Measurements from ENCODE around the gene WNK2.
A peak's percentile ranks its signal among the peaks of the same experiment; 100 is the strongest.

The WNK2 gene

DNA sequence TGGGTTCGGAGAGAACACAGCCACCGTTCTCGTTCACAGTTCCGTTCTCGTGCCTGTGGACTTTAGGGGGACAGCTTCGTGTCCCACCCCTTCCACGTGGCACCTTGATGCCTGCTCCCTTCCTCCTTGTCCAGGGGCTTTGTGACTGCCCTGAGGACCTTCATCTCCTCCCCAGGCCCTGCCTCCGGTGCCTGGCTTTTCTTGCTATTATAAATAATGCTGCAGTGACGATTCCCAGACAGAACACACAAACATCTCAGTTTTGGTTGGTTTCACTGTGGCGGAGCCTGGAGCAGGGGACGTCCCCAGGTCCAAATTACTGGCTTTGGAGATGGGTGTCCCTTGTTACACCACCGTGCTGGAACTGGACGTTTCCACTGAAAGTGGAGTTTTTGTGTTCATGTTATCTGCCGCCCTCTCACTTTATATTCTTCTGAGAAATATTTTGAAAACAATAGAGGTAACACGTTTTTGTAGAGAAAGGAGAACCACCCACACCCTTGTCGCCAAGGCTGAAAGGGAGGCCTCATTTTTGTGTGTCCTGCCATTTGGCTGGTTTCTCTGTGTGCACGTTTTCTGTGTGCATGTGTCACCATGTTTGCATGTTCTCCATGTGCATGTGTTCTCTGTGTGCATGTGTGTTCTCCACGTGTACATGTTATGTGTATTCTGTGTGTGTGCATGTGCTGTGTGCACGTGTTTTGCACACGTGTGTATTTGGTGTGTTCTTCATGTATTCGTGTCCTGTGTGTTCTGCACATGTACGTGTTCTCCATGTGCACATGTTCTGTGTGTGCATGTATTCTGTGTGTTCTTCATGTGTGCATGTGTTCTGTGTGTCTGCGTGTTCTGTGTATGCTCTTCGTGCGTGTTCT lies 24.2 kb downstream of the WNK2 start:
- DNase-seq (ENCODE audit: low read depth), result no peak
- TF ChIP-seq, protein P1, sequence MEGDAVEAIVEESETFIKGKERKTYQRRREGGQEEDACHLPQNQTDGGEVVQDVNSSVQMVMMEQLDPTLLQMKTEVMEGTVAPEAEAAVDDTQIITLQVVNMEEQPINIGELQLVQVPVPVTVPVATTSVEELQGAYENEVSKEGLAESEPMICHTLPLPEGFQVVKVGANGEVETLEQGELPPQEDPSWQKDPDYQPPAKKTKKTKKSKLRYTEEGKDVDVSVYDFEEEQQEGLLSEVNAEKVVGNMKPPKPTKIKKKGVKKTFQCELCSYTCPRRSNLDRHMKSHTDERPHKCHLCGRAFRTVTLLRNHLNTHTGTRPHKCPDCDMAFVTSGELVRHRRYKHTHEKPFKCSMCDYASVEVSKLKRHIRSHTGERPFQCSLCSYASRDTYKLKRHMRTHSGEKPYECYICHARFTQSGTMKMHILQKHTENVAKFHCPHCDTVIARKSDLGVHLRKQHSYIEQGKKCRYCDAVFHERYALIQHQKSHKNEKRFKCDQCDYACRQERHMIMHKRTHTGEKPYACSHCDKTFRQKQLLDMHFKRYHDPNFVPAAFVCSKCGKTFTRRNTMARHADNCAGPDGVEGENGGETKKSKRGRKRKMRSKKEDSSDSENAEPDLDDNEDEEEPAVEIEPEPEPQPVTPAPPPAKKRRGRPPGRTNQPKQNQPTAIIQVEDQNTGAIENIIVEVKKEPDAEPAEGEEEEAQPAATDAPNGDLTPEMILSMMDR (conservative IDR thresholded peaks at IDR 0.05; ENCODE audit: low read depth, low read length), result no peak
- peak overlapping the region; percentile 19 for H3K4me3 ChIP-seq (ENCODE audit: low read length)

DNA sequence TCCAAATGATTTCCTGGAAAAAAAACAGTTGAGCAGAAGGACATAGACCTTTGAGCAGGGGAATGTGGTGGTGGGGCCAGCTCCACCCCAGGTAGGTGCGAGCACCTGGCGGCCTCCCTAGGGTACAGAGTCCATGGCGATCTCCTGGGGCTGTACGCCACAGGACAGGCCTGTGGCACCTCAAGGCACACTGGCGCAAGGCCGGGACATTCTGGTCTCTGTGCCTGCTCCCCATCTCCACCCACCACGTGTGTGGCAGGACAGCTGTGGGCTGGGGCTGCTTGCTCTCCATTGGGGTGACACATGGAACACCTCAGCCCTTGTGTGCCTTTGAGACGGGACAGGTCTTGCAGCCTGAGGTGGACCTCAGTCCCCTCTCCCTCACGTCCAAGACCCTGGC lies 25.2 kb downstream of the WNK2 start:
- no peak for DNase-seq (ENCODE audit: low read depth)
- TF ChIP-seq, protein P1 (conservative IDR thresholded peaks at IDR 0.05; ENCODE audit: low read depth, low read length), result no peak
- H3K4me3 ChIP-seq (ENCODE audit: low read length), result no peak overlapping the region

DNA sequence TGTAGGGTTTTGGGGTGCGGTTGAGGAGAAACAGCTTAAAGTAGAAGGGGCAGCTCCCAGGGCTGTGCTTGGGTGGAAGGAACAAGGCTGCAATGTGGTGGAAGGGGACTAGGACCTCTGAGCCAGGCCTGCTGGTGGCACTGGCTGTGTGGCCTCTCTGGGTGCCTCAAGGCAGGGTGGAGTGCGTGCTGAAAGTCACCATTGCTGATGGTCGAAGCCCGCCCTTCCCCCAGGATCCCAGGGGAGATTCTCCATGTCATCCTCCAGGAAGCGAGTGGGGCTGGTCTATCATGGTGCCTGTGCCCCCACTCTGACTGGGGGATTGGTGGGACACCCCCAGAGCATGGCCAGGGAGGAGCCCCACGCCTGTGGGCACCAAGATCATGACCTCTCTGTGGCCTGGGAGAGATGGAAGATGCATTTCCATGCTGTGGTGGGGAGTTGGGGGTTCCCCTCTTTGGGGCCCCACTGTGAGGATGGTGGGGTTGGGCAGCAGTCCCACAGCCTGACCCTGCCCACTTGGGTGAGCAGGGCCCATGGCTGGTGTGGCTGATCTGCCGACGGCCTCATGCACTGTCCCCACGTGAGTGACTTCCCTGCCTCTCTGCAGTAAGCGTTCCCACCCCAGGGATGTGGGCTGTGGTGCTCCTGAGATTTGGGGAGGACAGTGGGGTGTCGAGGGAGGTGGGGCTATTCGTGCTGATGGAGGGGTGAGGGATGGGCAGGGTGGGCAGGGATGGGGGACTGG lies 25.8 kb downstream of the WNK2 start:
- no peak overlapping the region for H3K4me3 ChIP-seq (ENCODE audit: low read length)
- TF ChIP-seq, protein P1 (conservative IDR thresholded peaks at IDR 0.05; ENCODE audit: low read depth, low read length), result no peak
- no peak for DNase-seq (ENCODE audit: low read depth)

DNA sequence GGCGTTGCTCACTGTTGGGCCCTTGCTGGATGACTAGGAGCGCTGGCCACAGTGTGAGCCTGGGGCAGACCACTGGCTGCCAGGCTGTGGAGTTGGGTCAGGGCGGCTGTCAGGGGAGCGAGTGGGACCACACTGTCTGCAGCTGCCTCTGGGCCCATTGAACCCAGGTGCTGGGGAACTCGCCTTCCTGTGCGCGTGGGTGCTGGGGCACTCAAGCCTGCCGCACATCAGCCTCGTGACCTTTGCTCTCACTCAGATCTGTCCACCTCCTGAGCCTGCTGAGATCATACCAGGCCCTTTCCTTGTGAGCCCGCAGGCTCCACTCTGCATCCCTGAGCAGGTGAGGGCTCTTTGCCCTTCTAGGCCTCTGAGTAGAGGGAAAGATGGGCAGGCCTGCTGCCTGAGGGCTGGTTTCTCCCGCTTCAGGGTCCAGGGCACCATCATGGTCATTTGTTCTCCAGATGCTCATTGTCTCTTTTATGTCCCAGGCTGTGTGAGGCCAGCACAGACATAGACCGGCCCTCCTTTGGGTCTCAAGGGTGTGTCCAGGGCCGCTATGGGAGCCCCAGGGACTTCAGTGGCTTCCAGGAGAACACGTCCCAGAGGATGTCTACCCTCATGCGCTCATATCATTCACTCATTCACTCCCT lies 26.5 kb downstream of the WNK2 start:
- TF ChIP-seq, protein P1 (conservative IDR thresholded peaks at IDR 0.05; ENCODE audit: low read depth, low read length), result no peak
- DNase-seq (ENCODE audit: low read depth), result no peak
- H3K4me3 ChIP-seq (ENCODE audit: low read length), result no peak overlapping the region

DNA sequence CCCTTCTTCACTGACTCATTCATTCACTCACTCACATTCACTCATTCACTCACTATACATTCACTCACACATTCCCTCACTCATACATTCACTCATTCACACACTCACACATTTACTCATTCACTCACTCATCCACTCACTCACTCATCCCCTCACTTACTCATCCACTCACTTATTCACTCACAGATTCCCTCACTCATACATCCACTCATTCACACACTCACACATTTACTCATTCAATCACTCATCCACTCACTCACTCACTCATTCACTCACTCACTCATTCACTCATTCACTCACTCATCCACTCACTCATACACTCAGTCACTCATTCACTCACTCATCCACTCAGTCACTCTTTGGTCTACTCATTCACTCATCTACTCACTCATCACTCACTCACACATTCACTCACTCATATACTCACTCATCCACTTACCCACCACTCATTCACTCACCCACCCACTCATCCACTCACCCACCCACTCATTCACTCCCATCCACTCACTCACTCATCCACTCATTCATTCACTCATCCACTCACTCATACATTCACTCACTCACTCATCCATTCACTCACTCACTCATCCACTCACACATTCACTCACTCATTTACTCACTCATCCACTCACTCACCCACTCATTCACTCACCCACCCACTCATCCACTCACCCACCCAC lies 27.2 kb downstream of the WNK2 start:
- no peak for DNase-seq (ENCODE audit: low read depth)
- TF ChIP-seq, protein P1 (conservative IDR thresholded peaks at IDR 0.05; ENCODE audit: low read depth, low read length), result no peak
- H3K4me3 ChIP-seq (ENCODE audit: low read length), result no peak overlapping the region

DNA sequence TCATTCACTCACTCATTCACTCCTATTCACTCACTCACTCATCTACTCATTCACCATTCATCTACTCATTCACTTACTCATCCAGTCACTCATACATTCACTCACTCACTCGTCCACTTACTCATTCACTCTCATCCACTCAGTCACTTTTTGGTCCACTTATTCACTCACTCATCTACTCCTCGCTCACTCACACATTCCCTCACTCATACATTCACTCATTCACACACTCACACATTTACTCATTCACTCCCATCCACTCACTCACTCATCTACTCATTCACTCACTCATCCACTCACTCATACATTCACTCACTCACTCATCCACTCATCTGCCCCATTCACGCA lies 27.7 kb downstream of the WNK2 start:
- TF ChIP-seq, protein P1 (conservative IDR thresholded peaks at IDR 0.05; ENCODE audit: low read depth, low read length), result no peak
- no peak for DNase-seq (ENCODE audit: low read depth)
- no peak overlapping the region for H3K4me3 ChIP-seq (ENCODE audit: low read length)

All from retinal pigment epithelial cell (primary cell).